ENCODE data around the gene SLC9A8.

DNA sequence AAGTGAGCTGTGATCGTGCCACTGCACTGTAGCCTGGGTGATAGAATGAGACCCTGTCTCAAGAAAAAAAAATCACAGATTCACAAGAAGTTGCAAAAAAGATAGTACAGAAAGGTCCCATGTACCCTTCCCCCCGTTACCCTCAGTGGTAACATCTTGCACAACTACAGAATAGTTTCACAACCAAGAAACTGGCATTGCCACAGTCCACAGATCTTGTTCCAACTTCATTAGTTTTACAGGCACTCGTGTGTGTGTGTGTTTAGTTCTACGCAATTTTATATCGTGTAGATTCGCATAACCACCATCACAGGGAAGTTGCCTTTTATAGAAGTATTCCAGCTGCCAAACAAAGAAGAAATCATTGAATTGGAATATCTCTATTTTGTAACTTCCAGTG, 83.6 kb downstream of the SLC9A8 start:
- TF ChIP-seq POLR2A (IDR thresholded peaks at IDR 0.05): no peak
- TF ChIP-seq, protein P1, sequence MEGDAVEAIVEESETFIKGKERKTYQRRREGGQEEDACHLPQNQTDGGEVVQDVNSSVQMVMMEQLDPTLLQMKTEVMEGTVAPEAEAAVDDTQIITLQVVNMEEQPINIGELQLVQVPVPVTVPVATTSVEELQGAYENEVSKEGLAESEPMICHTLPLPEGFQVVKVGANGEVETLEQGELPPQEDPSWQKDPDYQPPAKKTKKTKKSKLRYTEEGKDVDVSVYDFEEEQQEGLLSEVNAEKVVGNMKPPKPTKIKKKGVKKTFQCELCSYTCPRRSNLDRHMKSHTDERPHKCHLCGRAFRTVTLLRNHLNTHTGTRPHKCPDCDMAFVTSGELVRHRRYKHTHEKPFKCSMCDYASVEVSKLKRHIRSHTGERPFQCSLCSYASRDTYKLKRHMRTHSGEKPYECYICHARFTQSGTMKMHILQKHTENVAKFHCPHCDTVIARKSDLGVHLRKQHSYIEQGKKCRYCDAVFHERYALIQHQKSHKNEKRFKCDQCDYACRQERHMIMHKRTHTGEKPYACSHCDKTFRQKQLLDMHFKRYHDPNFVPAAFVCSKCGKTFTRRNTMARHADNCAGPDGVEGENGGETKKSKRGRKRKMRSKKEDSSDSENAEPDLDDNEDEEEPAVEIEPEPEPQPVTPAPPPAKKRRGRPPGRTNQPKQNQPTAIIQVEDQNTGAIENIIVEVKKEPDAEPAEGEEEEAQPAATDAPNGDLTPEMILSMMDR (IDR thresholded peaks at IDR 0.05 in 4 of 5, conservative IDR thresholded peaks at IDR 0.05 in 1 of 5): no peak

All from gastrocnemius medialis (tissue), 4 donors.